Omental fat pad (tissue), 4 donors: ENCODE data around the gene GADD45G. TPM values are rescaled to one million over a fixed set of nuclear protein-coding genes. Genes with fewer than 3 reads are reported as not detected.

Experiments used
- ATAC-seq: fragments of 150-250 bp; one replicate; pipeline ENCODE4 v1.9.1; 2016; ENCODE audit warnings: mild to moderate bottlenecking, moderate library complexity; ENCODE audit not compliant: low FRiP score
- DNase-seq: peaks from one replicate; pipeline ENCODE4 v3.0.0-alpha.2; 2019; ENCODE audit warnings: low spot score
- total RNA-seq, 4 donors: library from RNA; depleted of rRNA; stranded (reverse); fragments of >200 nt; gene quantifications; one replicate each; pipeline ENCODE4 v1.1.0, GENCODE V29; 2016
- TF ChIP-seq, protein P1 (sequence below), 3 donors: fragments of 450-650 bp; IDR thresholded peaks; one replicate each; pipeline ENCODE4 v1.5.1; 2016 to 2017; ENCODE audit warnings: antibody characterized with exemption in 3 of 3, mild to moderate bottlenecking in 3 of 3, moderate library complexity in 2 of 3

Gene GADD45G
- total RNA-seq, 4 donors from 2014 or later: 5.1 to 23.8 (median 16.1) TPM

DNA sequence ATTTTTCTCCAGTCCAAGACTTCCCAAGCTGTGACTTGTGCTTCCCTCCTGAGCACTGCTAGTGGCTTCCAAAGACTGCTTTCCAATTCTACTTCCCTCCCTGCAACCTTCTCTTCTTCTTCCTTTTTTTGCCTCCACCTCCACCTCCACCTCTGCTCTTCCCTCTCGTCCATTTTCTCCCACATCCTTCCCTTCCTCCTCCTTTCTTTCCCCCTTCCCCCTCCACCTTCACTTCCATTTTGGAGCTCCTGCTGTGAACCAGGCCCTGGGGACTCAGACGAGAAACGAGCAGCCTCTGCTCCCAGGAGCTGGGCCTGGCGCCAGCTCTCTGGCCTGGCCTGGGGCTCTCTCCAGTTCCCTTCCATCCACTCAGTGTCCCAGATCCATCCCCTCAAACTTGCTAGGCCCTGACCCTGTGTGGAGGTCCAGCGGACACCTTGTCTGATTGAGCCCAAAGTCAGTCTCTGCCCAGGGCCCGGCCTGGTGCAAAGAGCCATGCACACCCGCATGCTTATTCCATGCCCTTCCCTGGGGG, 5.6 kb downstream of the GADD45G start:
- no peak for DNase-seq
- ATAC-seq: no peak
- TF ChIP-seq, protein P1, sequence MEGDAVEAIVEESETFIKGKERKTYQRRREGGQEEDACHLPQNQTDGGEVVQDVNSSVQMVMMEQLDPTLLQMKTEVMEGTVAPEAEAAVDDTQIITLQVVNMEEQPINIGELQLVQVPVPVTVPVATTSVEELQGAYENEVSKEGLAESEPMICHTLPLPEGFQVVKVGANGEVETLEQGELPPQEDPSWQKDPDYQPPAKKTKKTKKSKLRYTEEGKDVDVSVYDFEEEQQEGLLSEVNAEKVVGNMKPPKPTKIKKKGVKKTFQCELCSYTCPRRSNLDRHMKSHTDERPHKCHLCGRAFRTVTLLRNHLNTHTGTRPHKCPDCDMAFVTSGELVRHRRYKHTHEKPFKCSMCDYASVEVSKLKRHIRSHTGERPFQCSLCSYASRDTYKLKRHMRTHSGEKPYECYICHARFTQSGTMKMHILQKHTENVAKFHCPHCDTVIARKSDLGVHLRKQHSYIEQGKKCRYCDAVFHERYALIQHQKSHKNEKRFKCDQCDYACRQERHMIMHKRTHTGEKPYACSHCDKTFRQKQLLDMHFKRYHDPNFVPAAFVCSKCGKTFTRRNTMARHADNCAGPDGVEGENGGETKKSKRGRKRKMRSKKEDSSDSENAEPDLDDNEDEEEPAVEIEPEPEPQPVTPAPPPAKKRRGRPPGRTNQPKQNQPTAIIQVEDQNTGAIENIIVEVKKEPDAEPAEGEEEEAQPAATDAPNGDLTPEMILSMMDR (IDR thresholded peaks at IDR 0.05): no peak

DNA sequence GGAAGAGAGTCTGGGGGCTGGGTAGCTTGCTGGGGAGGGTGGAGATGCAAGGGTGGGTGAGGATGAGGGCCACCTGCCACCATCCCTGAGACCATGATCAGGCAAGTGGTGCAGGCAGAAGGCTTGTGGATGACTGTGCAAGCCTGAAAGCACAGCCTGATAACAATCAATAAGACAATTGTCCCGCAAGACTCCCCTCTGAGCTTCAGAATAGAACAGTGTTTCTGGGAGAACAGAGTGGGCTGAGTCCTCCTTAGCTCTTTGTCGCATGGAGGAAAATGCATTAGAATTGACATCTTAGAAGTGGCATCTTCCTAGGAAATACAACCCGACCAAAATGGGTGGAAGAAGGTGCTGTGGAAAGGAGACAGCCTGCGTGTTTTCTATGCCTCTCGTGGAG, 6.6 kb downstream of the GADD45G start:
- no peak for DNase-seq
- no peak for ATAC-seq
- TF ChIP-seq, protein P1 (IDR thresholded peaks at IDR 0.05): no peak

DNA sequence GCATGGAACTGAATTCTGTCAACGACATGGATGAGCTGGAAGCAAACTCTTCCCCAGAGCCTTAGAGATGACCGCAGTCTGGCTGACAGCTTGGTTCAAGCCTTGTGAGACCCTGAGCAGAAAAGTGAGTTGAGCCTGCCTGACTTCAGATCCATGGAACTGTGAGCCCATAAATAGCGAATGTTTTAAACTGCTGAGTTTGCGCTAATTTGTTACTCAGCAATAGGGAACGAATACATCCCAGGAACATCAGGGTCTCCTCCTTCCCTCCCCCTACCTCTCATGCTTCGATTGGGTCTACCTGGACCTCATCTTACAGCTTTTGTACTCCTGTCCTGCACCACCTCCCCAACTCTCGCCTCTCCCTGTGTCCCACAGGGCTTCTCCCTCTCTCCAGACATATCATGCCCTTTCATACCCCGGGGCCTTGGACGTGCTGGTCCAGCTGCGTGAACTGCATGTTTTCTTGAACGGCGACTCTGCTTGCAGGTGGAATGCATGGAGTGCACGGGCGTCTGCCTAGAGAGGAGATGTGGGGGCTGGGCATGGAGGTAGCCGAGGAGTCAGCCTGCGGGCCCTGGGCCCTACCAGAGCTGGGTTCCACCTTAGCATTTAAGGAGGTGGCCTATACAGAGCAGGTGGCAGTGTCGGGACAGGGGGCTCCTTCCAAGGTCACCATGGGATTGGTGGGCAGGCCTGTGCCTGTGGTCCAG, 7.9 kb downstream of the GADD45G start:
- TF ChIP-seq, protein P1 (IDR thresholded peaks at IDR 0.05): no peak
- no peak for DNase-seq
- ATAC-seq: no peak

DNA sequence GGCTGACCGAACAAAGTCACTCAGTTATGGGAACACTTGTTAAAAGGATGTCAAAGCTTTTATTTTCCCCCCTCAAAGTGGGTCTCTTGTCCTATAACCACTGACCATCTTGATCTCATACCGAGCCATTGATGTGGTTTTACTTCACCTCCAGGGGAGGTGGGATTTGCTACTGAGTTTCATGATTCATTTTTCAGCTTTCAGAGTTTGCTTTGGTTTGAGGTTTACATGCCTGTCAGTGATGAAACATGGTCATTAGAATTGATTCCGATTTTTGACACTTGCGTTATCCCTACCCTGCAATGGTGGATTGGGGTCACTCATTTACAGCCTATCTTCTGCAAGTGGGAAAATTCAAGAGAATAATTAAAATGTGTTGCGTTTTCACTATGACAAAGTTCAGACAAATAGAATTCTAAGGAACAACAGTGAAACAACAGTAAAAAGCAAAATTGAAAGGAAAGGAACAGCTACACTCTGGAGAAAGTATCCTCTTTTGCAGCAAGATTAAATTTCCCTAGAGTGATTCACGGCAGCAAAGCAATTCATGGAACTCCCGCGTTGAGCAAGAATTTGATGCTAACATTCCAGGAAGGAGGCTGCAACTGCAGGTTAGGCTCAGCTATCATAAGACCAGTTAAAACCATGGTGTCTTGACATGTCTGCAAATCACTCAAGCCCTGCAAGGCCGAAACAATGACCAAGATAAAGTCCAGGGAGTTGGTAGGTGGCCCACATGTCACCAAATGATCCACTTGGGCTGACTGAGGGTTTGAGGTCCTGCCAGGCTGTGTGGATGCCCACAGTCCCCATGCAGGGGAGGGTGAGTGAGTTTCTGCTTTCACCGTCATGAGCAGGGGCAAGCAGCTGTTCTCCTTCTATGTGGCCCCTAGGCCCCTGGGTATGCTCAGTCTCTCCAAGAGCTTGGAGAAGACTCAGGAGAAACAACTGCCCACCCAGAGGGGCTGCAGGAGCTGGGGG, 9.4 kb downstream of the GADD45G start:
- DNase-seq: no peak
- ATAC-seq: peak; percentile 65
- TF ChIP-seq, protein P1 (IDR thresholded peaks at IDR 0.05): no peak

DNA sequence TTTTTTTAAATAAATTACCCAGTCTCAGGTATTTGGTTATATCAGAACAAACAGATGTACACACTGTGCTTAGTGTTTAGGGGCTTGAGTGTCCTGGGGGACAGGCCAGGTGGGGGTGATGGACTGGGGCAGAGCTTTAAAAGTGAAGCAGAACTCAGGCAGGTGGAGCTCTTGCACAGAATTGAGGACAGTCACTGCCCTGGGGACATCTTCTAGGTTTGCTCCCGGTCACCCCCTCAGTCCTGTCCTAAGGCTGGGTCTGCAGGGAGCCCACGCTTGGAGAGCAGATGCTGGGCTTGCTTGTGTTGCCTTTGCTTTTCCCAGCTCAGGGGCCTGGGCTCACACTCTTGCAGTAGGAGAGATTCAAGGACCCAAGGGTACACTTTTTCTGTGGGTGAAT, 10.8 kb downstream of the GADD45G start:
- TF ChIP-seq, protein P1 (IDR thresholded peaks at IDR 0.05): no peak
- ATAC-seq (no peak), DNase-seq (no peak)

DNA sequence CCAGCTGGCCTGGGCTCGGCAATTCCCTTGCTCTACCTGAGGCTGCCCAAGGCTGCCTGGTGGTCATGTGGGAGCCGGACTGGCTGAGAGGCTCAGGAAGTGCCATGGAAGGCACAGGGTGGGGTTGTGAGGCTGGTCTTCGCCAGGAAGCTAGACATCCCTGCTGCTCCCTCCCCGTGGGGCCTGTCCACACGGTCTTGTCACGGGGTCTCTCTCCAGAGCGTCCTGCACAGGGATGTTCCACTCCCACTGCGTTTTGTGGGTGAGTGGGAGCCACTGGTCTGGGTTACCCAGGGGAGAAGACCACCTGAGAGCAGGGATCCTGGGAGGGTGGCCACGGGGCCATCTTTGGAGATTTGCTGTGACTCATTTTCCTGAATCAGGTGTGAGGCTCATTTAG, 11.6 kb downstream of the GADD45G start:
- TF ChIP-seq, protein P1 (IDR thresholded peaks at IDR 0.05): no peak
- ATAC-seq: no peak

More for the DNA sequence above, 11.6 kb downstream of the GADD45G start:
- DNase-seq: no peak
